DOHH2 (cell line): ENCODE results near the gene REXO4.

ENCODE experiments used
- EZH2phosphoT487 ChIP-seq: fragments of 200-600 bp; sonication (generic); IDR thresholded peaks from 2 replicates; pipeline ENCODE4 v1.6.1; 2017; ENCODE audit warnings: borderline replicate concordance, mild to moderate bottlenecking, antibody characterized with exemption, low read length, moderate library complexity, mixed read lengths
- TF ChIP-seq, protein P1 (sequence below): fragments of 200-600 bp; sonication (generic); IDR thresholded peaks from one replicate; pipeline ENCODE4 v1.5.1; 2014; ENCODE audit warnings: antibody characterized with exemption, mild to moderate bottlenecking, low read depth, low read length; ENCODE audit not compliant: poor library complexity, severe bottlenecking

DNA sequence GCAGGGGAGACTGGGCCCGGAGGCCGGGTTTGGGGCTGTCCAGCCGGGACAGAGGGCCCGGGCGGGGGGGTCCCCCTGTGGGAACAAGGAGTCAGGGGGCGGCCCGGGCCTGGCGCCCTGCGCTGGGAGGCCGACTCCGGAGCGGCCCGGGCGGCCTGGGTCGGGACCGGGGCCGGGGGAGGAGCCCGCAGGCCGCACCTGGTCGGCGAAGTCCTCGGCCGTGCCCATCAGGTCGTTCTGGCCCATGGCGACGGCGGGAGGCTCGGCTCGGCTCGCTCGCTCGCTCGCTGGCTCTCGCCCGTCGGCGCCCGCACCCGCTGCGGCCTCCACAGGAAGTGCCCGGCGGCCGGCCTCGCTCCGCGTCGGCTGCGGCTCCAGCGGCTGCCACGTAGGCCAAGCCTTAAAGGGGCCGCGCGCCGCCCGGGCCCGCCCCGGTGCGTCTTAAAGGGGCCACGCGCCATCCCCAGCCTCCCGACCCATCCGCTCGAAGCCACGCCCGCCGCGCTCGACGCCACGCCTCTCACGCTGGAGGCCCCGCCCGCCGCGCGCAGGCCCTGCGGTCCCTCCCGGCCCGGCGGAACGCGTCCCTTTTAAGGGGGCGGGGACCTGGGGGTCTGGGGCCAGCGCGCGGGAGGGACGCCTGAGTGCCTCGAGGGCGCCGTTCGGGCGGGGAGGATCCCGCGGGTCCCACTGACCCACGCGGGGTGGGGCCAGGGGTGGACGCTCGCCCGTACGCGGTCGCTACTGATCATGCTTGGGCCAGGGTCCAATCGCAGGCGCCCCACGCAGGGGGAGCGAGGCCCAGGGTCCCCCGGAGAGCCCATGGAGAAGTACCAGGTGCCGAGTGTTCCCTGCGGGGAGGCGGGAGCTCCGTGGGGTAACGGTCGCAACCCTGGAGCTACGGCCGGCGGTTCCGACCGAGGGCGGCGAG, 41.8 kb downstream of the REXO4 start, which contains the start of the genes STKLD1 and SURF4:
- TF ChIP-seq, protein P1, sequence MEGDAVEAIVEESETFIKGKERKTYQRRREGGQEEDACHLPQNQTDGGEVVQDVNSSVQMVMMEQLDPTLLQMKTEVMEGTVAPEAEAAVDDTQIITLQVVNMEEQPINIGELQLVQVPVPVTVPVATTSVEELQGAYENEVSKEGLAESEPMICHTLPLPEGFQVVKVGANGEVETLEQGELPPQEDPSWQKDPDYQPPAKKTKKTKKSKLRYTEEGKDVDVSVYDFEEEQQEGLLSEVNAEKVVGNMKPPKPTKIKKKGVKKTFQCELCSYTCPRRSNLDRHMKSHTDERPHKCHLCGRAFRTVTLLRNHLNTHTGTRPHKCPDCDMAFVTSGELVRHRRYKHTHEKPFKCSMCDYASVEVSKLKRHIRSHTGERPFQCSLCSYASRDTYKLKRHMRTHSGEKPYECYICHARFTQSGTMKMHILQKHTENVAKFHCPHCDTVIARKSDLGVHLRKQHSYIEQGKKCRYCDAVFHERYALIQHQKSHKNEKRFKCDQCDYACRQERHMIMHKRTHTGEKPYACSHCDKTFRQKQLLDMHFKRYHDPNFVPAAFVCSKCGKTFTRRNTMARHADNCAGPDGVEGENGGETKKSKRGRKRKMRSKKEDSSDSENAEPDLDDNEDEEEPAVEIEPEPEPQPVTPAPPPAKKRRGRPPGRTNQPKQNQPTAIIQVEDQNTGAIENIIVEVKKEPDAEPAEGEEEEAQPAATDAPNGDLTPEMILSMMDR: no peak
- no peak for TF ChIP-seq EZH2phosphoT487
